Fibroblast of lung (primary cell): Measurements from ENCODE around the gene DESI1. TPM values are rescaled to one million over a fixed set of nuclear protein-coding genes. Genes with fewer than 3 reads are reported as not detected.
"Not testable (repeated sequence)": the region's sequence is repeated elsewhere in the genome, so short reads cannot be mapped to it uniquely, and the experiment has no call there.

Experiments used
- DNase-seq, 2 donors: peaks; one replicate each; pipeline versions ENCODE4 v3.0.0 to v3.0.0-alpha.2; 2010; ENCODE audit warnings: low read depth in 2 of 2
- H2AFZ ChIP-seq: 2 replicates; pipeline ENCODE4 v1.5.1; 2012; ENCODE audit warnings: low read length, control low read depth, inconsistent platforms
- H3K27ac ChIP-seq: 2 replicates; pipeline ENCODE4 v1.5.1; 2011; ENCODE audit warnings: low read length, control low read depth; ENCODE audit not compliant: insufficient read depth
- H3K27me3 ChIP-seq: 2 replicates; pipeline ENCODE4 v1.5.1; 2011; ENCODE audit warnings: mild to moderate bottlenecking, low read length; ENCODE audit not compliant: control insufficient read depth, insufficient read depth
- H3K36me3 ChIP-seq: 2 replicates; pipeline ENCODE4 v1.5.1; 2011; ENCODE audit warnings: low read length; ENCODE audit not compliant: control insufficient read depth, insufficient read depth
- H3K4me1 ChIP-seq: 2 replicates; pipeline ENCODE4 v1.5.1; 2011; ENCODE audit warnings: low read length; ENCODE audit not compliant: control insufficient read depth, insufficient read depth; ENCODE audit errors: extremely low read depth
- H3K4me2 ChIP-seq: 2 replicates; pipeline ENCODE4 v1.5.1; 2011; ENCODE audit warnings: low read length, control low read depth; ENCODE audit not compliant: insufficient read depth; ENCODE audit errors: extremely low read depth
- H3K4me3 ChIP-seq, 4 experiments: fragments of 200-600 bp in 1 of 4; sonication (generic) in 1 of 4; replicated peaks in 1 of 4; 2 replicates each; pipeline ENCODE4 v1.5.1; 2011 to 2016; ENCODE audit warnings: low read length in 4 of 4, low read depth in 3 of 4, mild to moderate bottlenecking in 3 of 4, control low read depth in 2 of 4, inconsistent platforms in 1 of 4, mixed read lengths in 1 of 4; ENCODE audit not compliant: insufficient read depth in 1 of 4; ENCODE audit errors: control extremely low read depth in 1 of 4
- H3K79me2 ChIP-seq: 2 replicates; pipeline ENCODE4 v1.5.1; 2012; ENCODE audit warnings: mild to moderate bottlenecking, low read length, inconsistent platforms; ENCODE audit not compliant: control insufficient read depth, insufficient read depth
- H3K9ac ChIP-seq: 2 replicates; pipeline ENCODE4 v1.5.1; 2011; ENCODE audit warnings: mild to moderate bottlenecking, low read length, control low read depth; ENCODE audit not compliant: insufficient read depth
- H3K9me3 ChIP-seq: 2 replicates; pipeline ENCODE4 v1.5.1; 2012; ENCODE audit warnings: low read depth, low read length; ENCODE audit not compliant: control insufficient read depth, insufficient read depth
- H4K20me1 ChIP-seq: 2 replicates; pipeline ENCODE4 v1.5.1; 2011; ENCODE audit warnings: low read length; ENCODE audit not compliant: control insufficient read depth, insufficient read depth; ENCODE audit errors: extremely low read depth
- CTCF ChIP-seq, 2 donors: IDR thresholded peaks in 1 of 2; conservative IDR thresholded peaks in 1 of 2; 1 replicate in 1 of 2; 2 replicates in 1 of 2; pipeline ENCODE4 v1.5.1; 2011 to 2012; ENCODE audit warnings: low read length in 2 of 2, control low read depth in 1 of 2, inconsistent platforms in 1 of 2, low read depth in 1 of 2, mild to moderate bottlenecking in 1 of 2
- EZH2 ChIP-seq: IDR thresholded peaks from 2 replicates; pipeline ENCODE4 v1.5.1; 2012; ENCODE audit warnings: low read length, control low read depth, mild to moderate bottlenecking; ENCODE audit errors: missing control alignments
- polyA plus RNA-seq, 2 donors: library from polyadenylated mRNA; depleted of rRNA in 1 of 2; stranded (reverse) in 1 of 2; unstranded in 1 of 2; fragments of >200 nt; gene quantifications; 2 replicates each; pipeline ENCODE4 v1.2.1, GENCODE V29; 2011 to 2012; ENCODE audit warnings: missing spikeins in 1 of 2
- total RNA-seq: library from RNA; depleted of rRNA; stranded (reverse); fragments of >200 nt; gene quantifications from 2 replicates; pipeline ENCODE4 v1.2.1, GENCODE V29; 2014

Gene DESI1
- total and polyA plus RNA-seq, 2 donors (not counting 1 experiment from before 2014, with no cell fraction given): 11.9 to 22.4 TPM

DNA sequence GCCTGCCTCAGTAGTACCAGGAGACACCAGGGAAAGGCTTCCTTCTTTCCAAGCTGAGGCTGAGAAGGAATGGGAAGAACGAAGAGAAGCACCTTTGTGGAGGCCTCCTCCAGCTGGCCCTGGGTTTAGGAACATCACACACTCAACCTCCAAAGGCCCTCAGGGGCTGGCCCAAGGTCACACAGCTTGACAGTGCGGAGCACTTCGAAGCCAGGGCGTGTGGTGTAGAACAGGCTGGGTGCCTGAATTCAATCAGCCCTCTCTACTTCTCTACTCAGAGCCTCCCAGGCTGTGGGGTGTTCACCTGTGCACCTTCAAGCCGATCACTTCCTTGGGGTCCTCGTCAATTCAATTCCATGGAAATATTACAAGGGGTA, 60.8 kb downstream of the DESI1 start:
- H4K20me1 ChIP-seq: no peaks in the 10 kb centered on the region
- peak overlapping the region; percentile 4 for H3K4me2 ChIP-seq
- no peak overlapping the region for H3K9ac ChIP-seq
- H3K4me1 ChIP-seq: peaks cover 34% of the 10 kb centered on the region
- DNase-seq: no peak
- no peak overlapping the region for H2AFZ ChIP-seq
- H3K27me3 ChIP-seq: no peaks in the 10 kb centered on the region
- no peaks in the 10 kb centered on the region for H3K9me3 ChIP-seq
- no peaks in the 10 kb centered on the region for H3K36me3 ChIP-seq
- H3K79me2 ChIP-seq: no peaks in the 10 kb centered on the region
- no peak overlapping the region for H3K27ac ChIP-seq
- TF ChIP-seq CTCF (conservative IDR thresholded peaks at IDR 0.05 in 1 of 2, IDR thresholded peaks at IDR 0.05 in 1 of 2; ENCODE audit: low read depth in 1 of 2, low read length in 2 of 2) (no peak), EZH2 (no peak)
- H3K4me3 ChIP-seq: peak overlapping the region in 2 of 4 experiments; percentile 62 to 78

DNA sequence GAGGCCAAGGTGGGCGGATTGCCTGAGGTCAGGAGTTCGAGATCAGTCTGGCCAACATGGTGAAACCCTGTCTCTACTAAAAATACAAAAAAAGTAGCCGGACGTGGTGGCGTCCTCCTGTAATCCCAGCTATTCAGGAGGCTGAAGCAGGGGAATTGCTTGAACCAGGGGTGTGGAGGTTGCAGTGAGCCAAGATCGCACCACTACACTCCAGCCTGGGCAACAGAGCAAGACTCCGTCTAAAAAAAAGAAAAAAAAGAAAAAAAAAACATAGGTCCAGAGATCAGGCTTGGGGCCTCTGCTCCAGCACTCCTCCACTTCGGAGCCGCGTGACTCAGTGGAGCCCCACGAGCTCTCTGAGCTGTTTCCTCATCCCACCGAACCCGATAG, 62.6 kb downstream of the DESI1 start:
- not testable (repeated sequence) for H3K4me2 ChIP-seq, H3K9me3 ChIP-seq, H2AFZ ChIP-seq, H3K79me2 ChIP-seq, H3K36me3 ChIP-seq, H3K27ac ChIP-seq, DNase-seq, H3K9ac ChIP-seq, H3K27me3 ChIP-seq, H4K20me1 ChIP-seq, H3K4me3 ChIP-seq
- peaks cover 29% of the 10 kb centered on the region for H3K4me1 ChIP-seq

- H4K20me1 ChIP-seq: no peaks in the 10 kb centered on the region
- no peaks in the 10 kb centered on the region for H3K27me3 ChIP-seq
- TF ChIP-seq EZH2: no peak
- TF ChIP-seq CTCF (conservative IDR thresholded peaks at IDR 0.05 in 1 of 2, IDR thresholded peaks at IDR 0.05 in 1 of 2; ENCODE audit: low read depth in 1 of 2, low read length in 2 of 2): no peak
- peak overlapping the region; percentile 82 for H2AFZ ChIP-seq
- H3K4me1 ChIP-seq: peaks cover 24% of the 10 kb centered on the region
- no peaks in the 10 kb centered on the region for H3K79me2 ChIP-seq
- peak overlapping the region; percentile 83 for H3K27ac ChIP-seq
- DNase-seq: peak; percentile 92 to 98
- H3K4me2 ChIP-seq: peak overlapping the region; percentile 75
- no peak overlapping the region for H3K4me3 ChIP-seq
- peak overlapping the region; percentile 55 for H3K9ac ChIP-seq
- no peaks in the 10 kb centered on the region for H3K9me3 ChIP-seq
- no peaks in the 10 kb centered on the region for H3K36me3 ChIP-seq
Measured at GRCh38 chr22:41557401-41558240, 63.2 kb downstream of the DESI1 start.
